IMR-90 (cell line): ENCODE measurements around the gene HMG20B. TPM values are rescaled to one million over a fixed set of nuclear protein-coding genes. Genes with fewer than 3 reads are reported as not detected.

Experiments
- ATAC-seq: fragments of 200-7000 bp; cut with Tn5 transposase; 2 replicates; pipeline ENCODE4 v1.9.1; 2020; ENCODE audit warnings: low read depth, mild to moderate bottlenecking, moderate library complexity
- BruUV-seq: library from RNA; stranded (reverse); fragments of 400-500 nt; replicated peaks from 2 replicates; lab custom pipeline; 2021; lab: Mats Ljungman, UMichigan
- CTCF ChIA-PET: fragments of 300-600 bp; formaldehyde crosslinking; extraction: SDS; loops from one replicate; lab custom pipeline; 2021; ENCODE audit warnings: antibody characterized with exemption; lab: Yijun Ruan, JAX
- POLR2A ChIA-PET: fragments of 300-600 bp; sonication (Branson Sonifier 250); formaldehyde crosslinking; loops from one replicate; lab custom pipeline; 2022; ENCODE audit warnings: antibody characterized with exemption; ENCODE audit not compliant: unreplicated experiment; lab: Charles Lee
- DNase-seq: peaks from one replicate; pipeline ENCODE4 v3.0.0; 2013
- H2AFZ ChIP-seq: replicated peaks from 2 replicates; pipeline ENCODE3; 2013; ENCODE audit warnings: low read length, mild to moderate bottlenecking; ENCODE audit not compliant: poor library complexity
- H2AK5ac ChIP-seq: 2 replicates; pipeline ENCODE4 v1.6.1; 2013; ENCODE audit warnings: low read depth, low read length, inconsistent platforms
- H2AK9ac ChIP-seq: replicated peaks from 2 replicates; pipeline ENCODE3; 2013; ENCODE audit warnings: mild to moderate bottlenecking, low read depth, low read length, moderate library complexity; ENCODE audit not compliant: poor library complexity
- H2BK120ac ChIP-seq: 2 replicates; pipeline ENCODE4 v1.6.1; 2013; ENCODE audit warnings: low read depth, low read length, inconsistent platforms
- H2BK15ac ChIP-seq: 3 replicates; pipeline ENCODE4 v1.6.1; 2013; ENCODE audit warnings: low read depth, low read length, inconsistent platforms
- H2BK20ac ChIP-seq: 2 replicates; pipeline ENCODE4 v1.6.1; 2013; ENCODE audit warnings: low read depth, mild to moderate bottlenecking, inconsistent platforms, low read length, moderate library complexity
- H2BK5ac ChIP-seq: 2 replicates; pipeline ENCODE4 v1.6.1; 2013; ENCODE audit warnings: mild to moderate bottlenecking, low read depth, low read length, inconsistent platforms; ENCODE audit not compliant: poor library complexity, severe bottlenecking
- H3K14ac ChIP-seq: replicated peaks from 2 replicates; pipeline ENCODE4 v1.6.1; 2013; ENCODE audit warnings: low read depth, low read length, inconsistent platforms
- H3K18ac ChIP-seq: 2 replicates; pipeline ENCODE4 v1.6.1; 2013; ENCODE audit warnings: low read depth, low read length, control low read depth
- H3K23ac ChIP-seq: 2 replicates; pipeline ENCODE4 v1.6.1; 2013; ENCODE audit warnings: low read depth, low read length, inconsistent platforms
- H3K27ac ChIP-seq: 2 replicates; pipeline ENCODE4 v1.5.1; 2013; ENCODE audit warnings: mild to moderate bottlenecking, control low read depth, low read length; ENCODE audit not compliant: insufficient read depth
- H3K27me3 ChIP-seq: 2 replicates; pipeline ENCODE4 v1.6.1; 2013; ENCODE audit warnings: low read length; ENCODE audit not compliant: control insufficient read depth, insufficient read depth
- H3K36me3 ChIP-seq: 2 replicates; pipeline ENCODE4 v1.6.1; 2013; ENCODE audit warnings: low read length, mixed read lengths; ENCODE audit not compliant: control insufficient read depth, insufficient read depth
- H3K4ac ChIP-seq: 2 replicates; pipeline ENCODE4 v1.6.1; 2013; ENCODE audit warnings: low read depth, low read length, inconsistent platforms
- H3K4me1 ChIP-seq: 2 replicates; pipeline ENCODE4 v1.6.1; 2013; ENCODE audit warnings: low read length, mixed read lengths; ENCODE audit not compliant: control insufficient read depth, insufficient read depth
- H3K4me2 ChIP-seq: 2 replicates; pipeline ENCODE4 v1.6.1; 2013; ENCODE audit warnings: low read depth, mild to moderate bottlenecking, control low read depth, low read length, moderate library complexity
- H3K4me3 ChIP-seq: 2 replicates; pipeline ENCODE4 v1.5.1; 2013; ENCODE audit warnings: low read depth, mild to moderate bottlenecking, control low read depth, low read length, moderate library complexity; ENCODE audit not compliant: insufficient read depth
- H3K56ac ChIP-seq: 2 replicates; pipeline ENCODE4 v1.6.1; 2013; ENCODE audit warnings: low read length, inconsistent platforms; ENCODE audit not compliant: insufficient read depth; ENCODE audit errors: extremely low read depth
- H3K79me1 ChIP-seq, 2 experiments: 2 replicates each; pipeline ENCODE4 v1.6.1; 2013; ENCODE audit warnings: low read length in 2 of 2, inconsistent platforms in 1 of 2, low read depth in 1 of 2
- H3K9ac ChIP-seq: 2 replicates; pipeline ENCODE4 v1.6.1; 2013; ENCODE audit warnings: low read depth, low read length, control low read depth
- H3K9me1 ChIP-seq: 2 replicates; pipeline ENCODE4 v1.6.1; 2013; ENCODE audit warnings: low read length, inconsistent platforms; ENCODE audit not compliant: insufficient read depth
- H3K9me3 ChIP-seq: 2 replicates; pipeline ENCODE4 v1.6.1; 2013; ENCODE audit warnings: low read length; ENCODE audit not compliant: control insufficient read depth, insufficient read depth
- H4K20me1 ChIP-seq: 2 replicates; pipeline ENCODE4 v1.6.1; 2013; ENCODE audit warnings: low read length, inconsistent platforms; ENCODE audit not compliant: insufficient read depth
- H4K5ac ChIP-seq: 2 replicates; pipeline ENCODE4 v1.6.1; 2013; ENCODE audit warnings: mild to moderate bottlenecking, low read depth, low read length, control low read depth
- H4K8ac ChIP-seq, 2 experiments: 2 replicates each; pipeline ENCODE4 v1.6.1; 2013; ENCODE audit warnings: low read depth in 2 of 2, low read length in 2 of 2, control low read depth in 1 of 2, inconsistent platforms in 1 of 2
- H4K91ac ChIP-seq: 2 replicates; pipeline ENCODE4 v1.6.1; 2013; ENCODE audit warnings: low read depth, low read length, inconsistent platforms; ENCODE audit not compliant: insufficient read depth
- BHLHE40 ChIP-seq: fragments of 150-350 bp; IDR thresholded peaks from 2 replicates; pipeline ENCODE4 v1.6.1; 2016; ENCODE audit warnings: mild to moderate bottlenecking, low read depth, low read length
- CEBPB ChIP-seq: IDR thresholded peaks from 2 replicates; pipeline ENCODE4 v1.6.1; 2012; ENCODE audit warnings: low read depth, low read length, improper control_type of control experiment
- CTCF ChIP-seq: conservative IDR thresholded peaks from 2 replicates; pipeline ENCODE4 v1.5.1; 2012; ENCODE audit warnings: mild to moderate bottlenecking, low read depth, low read length, improper control_type of control experiment
- ELK1 ChIP-seq: fragments of 150-350 bp; IDR thresholded peaks from 2 replicates; pipeline ENCODE4 v1.6.1; 2016; ENCODE audit warnings: low read depth, mild to moderate bottlenecking, low read length, moderate library complexity, borderline replicate concordance
- FOS ChIP-seq: fragments of 150-350 bp; IDR thresholded peaks from 2 replicates; pipeline ENCODE4 v1.6.1; 2016; ENCODE audit warnings: low read depth, low read length
- MXI1 ChIP-seq: IDR thresholded peaks from 2 replicates; pipeline ENCODE4 v1.6.1; 2012; ENCODE audit warnings: low read depth, mild to moderate bottlenecking, low read length, moderate library complexity, borderline replicate concordance
- POLR2A ChIP-seq: IDR thresholded peaks from 2 replicates; pipeline ENCODE4 v1.6.1; 2012; ENCODE audit warnings: mild to moderate bottlenecking, low read depth, low read length
- RCOR1 ChIP-seq: IDR thresholded peaks from 2 replicates; pipeline ENCODE4 v1.6.1; 2012; ENCODE audit warnings: mild to moderate bottlenecking, low read length, improper control_type of control experiment; ENCODE audit not compliant: insufficient replicate concordance
- RFX5 ChIP-seq: IDR thresholded peaks from 2 replicates; pipeline ENCODE4 v1.8.0; 2012; ENCODE audit warnings: low read depth, mild to moderate bottlenecking, low read length, moderate library complexity
- USF2 ChIP-seq: fragments of 150-350 bp; IDR thresholded peaks from 2 replicates; pipeline ENCODE4 v1.6.1; 2017; ENCODE audit warnings: mild to moderate bottlenecking, antibody characterized with exemption, low read length, low read depth
- WGBS, 2 experiments: methylation state at CpG; one replicate each; pipeline versions ENCODE4 v1.1.5 to v1.1.7; 2013; ENCODE audit warnings: missing lambda C conversion rate in 2 of 2; ENCODE audit not compliant: insufficient read length in 1 of 2; ENCODE audit errors: extremely low coverage in 2 of 2; 5-methylcytosine and 5-hydroxymethylcytosine counted together
- dilution Hi-C: fragments of 300-500 bp; cut with HindIII; formaldehyde crosslinking; loops from one replicate; pipeline ENCODE4 v1.14.3; 2018; ENCODE audit warnings: low sequenced_read_pairs; ENCODE audit not compliant: unreplicated experiment
- in situ Hi-C: fragments of 300-500 bp; cut with MboI; formaldehyde crosslinking; loops from 3 replicates; pipeline ENCODE4 v1.14.3; 2019; ENCODE audit warnings: low sequenced_read_pairs, inconsistent platforms, mixed read lengths
- intact Hi-C: fragments of 100-400 bp; cut with micrococcal nuclease; formaldehyde crosslinking; loops from 2 replicates; pipeline ENCODE4 v1.10.0; 2022
- polyA plus RNA-seq, 3 experiments: library from polyadenylated mRNA; depleted of rRNA; stranded (reverse); fragments of >200 nt; gene quantifications; 2 replicates each; pipeline ENCODE4 v1.2.3, GENCODE V29; 2012; ENCODE audit warnings: low replicate concordance in 1 of 3
- total RNA-seq: library from RNA; depleted of rRNA; stranded (reverse); fragments of >200 nt; gene quantifications from 2 replicates; pipeline ENCODE4 v1.2.3, GENCODE V29; 2012

The HMG20B gene
- total and polyA plus RNA-seq, 2 of the 4 experiments (the other 2 are of a cell fraction) = 57.5 to 63.8 TPM

- TF ChIP-seq USF2 = no peak
Observed at GRCh38 chr19:3607303-3608078, 34.7 kb downstream of the HMG20B start (continued).

- Histone ChIP-seq H2AK9ac (no peak overlapping the region), H3K4me3 (0 out of 2 replicates have a peak overlapping the region, but pooled peaks have one; percentile 56), H4K5ac (no peak overlapping the region), H2BK15ac (no peak overlapping the region), H4K20me1 (no peaks in the 10 kb centered on the region), H2AFZ (no peak overlapping the region), H3K9ac (no peak overlapping the region), H3K23ac (no peak overlapping the region), H3K27ac (no peak overlapping the region), H2AK5ac (peak overlapping the region; percentile 96; the same call in 1 of the 2 replicates), H2BK5ac (no peak overlapping the region), H3K9me3 (no peaks in the 10 kb centered on the region), H3K4me2 (no peak overlapping the region), H4K8ac (peak overlapping the region in 1 of 2 experiments; percentile 94; a peak in 1 of 4 replicates), H2BK20ac (no peak overlapping the region), H3K56ac (no peak overlapping the region), H3K27me3 (no peaks in the 10 kb centered on the region), H3K9me1 (0 out of 2 replicates have a peak, but pooled peaks cover 6% of the 10 kb centered on the region), H4K91ac (no peak overlapping the region; the same call in 1 of the 2 replicates), H3K79me1 (peaks cover 7 to 17% of the 10 kb centered on the region in 2 experiments), H3K4ac (peak overlapping the region; percentile 33), H3K36me3 (peaks cover 25% of the 10 kb centered on the region), H3K14ac (no peak overlapping the region), H3K4me1 (peaks cover 11% of the 10 kb centered on the region), H2BK120ac (no peak overlapping the region), H3K18ac (no peak overlapping the region)
- in situ Hi-C loops = loop anchor here (25.0 kb wide), 1 partner anchor 296 kb away; no protein-coding TSS in a partner anchor
- ChIA-PET POLR2A (no interaction called here), CTCF (no interaction called here)
- intact Hi-C loops = no loop called here
- WGBS, 2 experiments = no CpG with 5 or more reads among the region's 3 CpGs
- no peak for DNase-seq
- no TSS peak for BruUV-seq
- dilution Hi-C loops = no loop called here
- no peak for ATAC-seq
- TF ChIP-seq BHLHE40 = no peak
- TF ChIP-seq USF2 = no peak
- no peak for TF ChIP-seq FOS
- TF ChIP-seq CTCF = no peak
- TF ChIP-seq RFX5 = no peak
- TF ChIP-seq RCOR1 = no peak
- TF ChIP-seq CEBPB = no peak
- no peak for TF ChIP-seq ELK1
- TF ChIP-seq MXI1 = no peak
- TF ChIP-seq POLR2A = no peak
Observed at GRCh38 chr19:3608079-3608641, 35.4 kb downstream of the HMG20B start.
